Neural cell (in vitro differentiated cells): ENCODE measurements around the gene MYRF. TPM values are rescaled to one million over a fixed set of nuclear protein-coding genes. Genes with fewer than 3 reads are reported as not detected.

Source experiments
- H2AFZ ChIP-seq: fragments of 200-600, 300-800 bp; sonication (generic), shearing (Covaris generic); 2 replicates; pipeline ENCODE4 v1.6.0; 2014; ENCODE audit warnings: low read depth, mild to moderate bottlenecking, antibody characterized with exemption, low read length, moderate library complexity
- H3F3A ChIP-seq: fragments of 200-600 bp; shearing (Covaris generic); 2 replicates; pipeline ENCODE4 v1.6.1; 2016; ENCODE audit warnings: mild to moderate bottlenecking, moderate library complexity, mixed read lengths, antibody characterized with exemption, low read length; ENCODE audit not compliant: insufficient read depth, poor library complexity, severe bottlenecking
- H3K27ac ChIP-seq: fragments of 200-600, 300-800 bp; sonication (generic), shearing (Covaris generic); 2 replicates; pipeline ENCODE4 v1.5.1; 2014; ENCODE audit warnings: mild to moderate bottlenecking, low read length, moderate library complexity
- H3K27me3 ChIP-seq: fragments of 300-800, 200-600 bp; sonication (generic), shearing (Covaris generic); 2 replicates; pipeline ENCODE4 v1.6.0; 2014; ENCODE audit warnings: mild to moderate bottlenecking, low read depth, low read length, moderate library complexity; ENCODE audit not compliant: insufficient read depth
- H3K36me3 ChIP-seq: fragments of 300-800, 200-600 bp; sonication (generic), shearing (Covaris generic); 2 replicates; pipeline ENCODE4 v1.5.1; 2014; ENCODE audit warnings: mild to moderate bottlenecking, antibody characterized with exemption, low read length, moderate library complexity; ENCODE audit not compliant: insufficient read depth
- H3K4me2 ChIP-seq: fragments of 300-800, 200-600 bp; sonication (generic), shearing (Covaris generic); 2 replicates; pipeline ENCODE4 v1.6.0; 2014; ENCODE audit warnings: mild to moderate bottlenecking, low read length
- H3K4me3 ChIP-seq: fragments of 300-800, 200-600 bp; sonication (generic), shearing (Covaris generic); 2 replicates; pipeline ENCODE4 v1.5.1; 2014; ENCODE audit warnings: mild to moderate bottlenecking, low read length, moderate library complexity
- H3K79me2 ChIP-seq: fragments of 200-600 bp; shearing (Covaris generic); replicated peaks from 2 replicates; pipeline ENCODE4 v1.6.0; 2014; ENCODE audit warnings: mild to moderate bottlenecking, low read length, moderate library complexity; ENCODE audit not compliant: insufficient read depth
- H3K9ac ChIP-seq: fragments of 300-800, 200-600 bp; sonication (generic), shearing (Covaris generic); 2 replicates; pipeline ENCODE4 v1.6.1; 2016; ENCODE audit warnings: mild to moderate bottlenecking, low read length, mixed read lengths
- H3K9me2 ChIP-seq: fragments of 200-600 bp; shearing (Covaris generic); 2 replicates; pipeline ENCODE4 v1.6.1; 2016; ENCODE audit warnings: mild to moderate bottlenecking, low read length, mixed read lengths; ENCODE audit not compliant: insufficient read depth
- H3K9me3 ChIP-seq: fragments of 200-600, 300-800 bp; sonication (generic), shearing (Covaris generic); 2 replicates; pipeline ENCODE4 v1.6.1; 2016; ENCODE audit warnings: mild to moderate bottlenecking, mixed run types, low read length, moderate library complexity, mixed read lengths
- H4K20me1 ChIP-seq: fragments of 200-600 bp; shearing (Covaris generic); 2 replicates; pipeline ENCODE4 v1.6.1; 2016; ENCODE audit warnings: mild to moderate bottlenecking, mixed run types; ENCODE audit not compliant: insufficient read depth
- EP300 ChIP-seq: fragments of 450-650 bp; conservative IDR thresholded peaks from 2 replicates; pipeline ENCODE4 v1.6.1; 2014; ENCODE audit warnings: antibody characterized with exemption, mild to moderate bottlenecking, moderate library complexity; ENCODE audit not compliant: poor library complexity, severe bottlenecking
- EZH2 ChIP-seq: fragments of 200-600, 300-800 bp; shearing (Covaris generic), sonication (generic); IDR thresholded peaks from 2 replicates; pipeline ENCODE4 v1.6.1; 2014; ENCODE audit warnings: antibody characterized with exemption, low read length, borderline replicate concordance, mild to moderate bottlenecking; ENCODE audit not compliant: insufficient read depth, poor library complexity, severe bottlenecking
- MXI1 ChIP-seq: fragments of 450-650 bp; conservative IDR thresholded peaks from 2 replicates; pipeline ENCODE4 v1.6.1; 2014; ENCODE audit warnings: antibody characterized with exemption, mild to moderate bottlenecking; ENCODE audit not compliant: poor library complexity, severe bottlenecking
- POLR2AphosphoS5 ChIP-seq: IDR thresholded peaks from 2 replicates; pipeline ENCODE4 v1.6.1; 2012
- RAD21 ChIP-seq: fragments of 450-650 bp; conservative IDR thresholded peaks from 2 replicates; pipeline ENCODE4 v1.6.1; 2014; ENCODE audit warnings: antibody characterized with exemption, mild to moderate bottlenecking, moderate library complexity
- SMC3 ChIP-seq: fragments of 450-650 bp; conservative IDR thresholded peaks from 2 replicates; pipeline ENCODE4 v1.6.1; 2014; ENCODE audit warnings: antibody characterized with exemption, mild to moderate bottlenecking, moderate library complexity; ENCODE audit not compliant: poor library complexity
- TAF1 ChIP-seq: IDR thresholded peaks from 2 replicates; pipeline ENCODE4 v1.6.1; 2012; ENCODE audit warnings: low read depth
- polyA plus RNA-seq: library from polyadenylated mRNA; depleted of rRNA; stranded (reverse); fragments of >200 nt; gene quantifications from 2 replicates; pipeline ENCODE4 v1.2.3, GENCODE V29; 2014
- TF ChIP-seq, protein P1 (sequence below): IDR thresholded peaks from 2 replicates; pipeline ENCODE4 v1.6.1; 2012; ENCODE audit warnings: borderline replicate concordance
- TF ChIP-seq, protein P2 (sequence below): fragments of 450-650 bp; IDR thresholded peaks from 2 replicates; pipeline ENCODE4 v1.5.1; 2014; ENCODE audit warnings: antibody characterized with exemption, mild to moderate bottlenecking, moderate library complexity; ENCODE audit not compliant: poor library complexity, severe bottlenecking

MYRF gene
- polyA plus RNA-seq, 1 donor from 2014 or later = 0.16 TPM

- Histone ChIP-seq H3K79me2 (peaks cover 48% of the 10 kb centered on the region), H3K9ac (peak within 1 kb of the TSS; percentile 100), H2AFZ (peak within 1 kb of the TSS; percentile 65)
Observed at GRCh38 chr11:61827571-61828378, 75.3 kb downstream of the MYRF start, which contains the start of gene FADS2. Gene FADS2 (plus strand): TSS chr11:61828300. CDS start chr11:61828391, 91 bp downstream.

GRCh38 chr11:61828379-61828628 lies 75.9 kb downstream of the MYRF start:
- H3K27me3 ChIP-seq = no peaks in the 10 kb centered on the region
- H2AFZ ChIP-seq = peak overlapping the region; percentile 65
- no peaks in the 10 kb centered on the region for H3K9me3 ChIP-seq
- H3K4me2 ChIP-seq = peak overlapping the region; percentile 24
- H4K20me1 ChIP-seq = peaks cover 8% of the 10 kb centered on the region
- H3K9me2 ChIP-seq = no peaks in the 10 kb centered on the region
- peak overlapping the region; percentile 100 for H3K27ac ChIP-seq
- TF ChIP-seq MXI1 = no peak
- TF ChIP-seq, protein P1, sequence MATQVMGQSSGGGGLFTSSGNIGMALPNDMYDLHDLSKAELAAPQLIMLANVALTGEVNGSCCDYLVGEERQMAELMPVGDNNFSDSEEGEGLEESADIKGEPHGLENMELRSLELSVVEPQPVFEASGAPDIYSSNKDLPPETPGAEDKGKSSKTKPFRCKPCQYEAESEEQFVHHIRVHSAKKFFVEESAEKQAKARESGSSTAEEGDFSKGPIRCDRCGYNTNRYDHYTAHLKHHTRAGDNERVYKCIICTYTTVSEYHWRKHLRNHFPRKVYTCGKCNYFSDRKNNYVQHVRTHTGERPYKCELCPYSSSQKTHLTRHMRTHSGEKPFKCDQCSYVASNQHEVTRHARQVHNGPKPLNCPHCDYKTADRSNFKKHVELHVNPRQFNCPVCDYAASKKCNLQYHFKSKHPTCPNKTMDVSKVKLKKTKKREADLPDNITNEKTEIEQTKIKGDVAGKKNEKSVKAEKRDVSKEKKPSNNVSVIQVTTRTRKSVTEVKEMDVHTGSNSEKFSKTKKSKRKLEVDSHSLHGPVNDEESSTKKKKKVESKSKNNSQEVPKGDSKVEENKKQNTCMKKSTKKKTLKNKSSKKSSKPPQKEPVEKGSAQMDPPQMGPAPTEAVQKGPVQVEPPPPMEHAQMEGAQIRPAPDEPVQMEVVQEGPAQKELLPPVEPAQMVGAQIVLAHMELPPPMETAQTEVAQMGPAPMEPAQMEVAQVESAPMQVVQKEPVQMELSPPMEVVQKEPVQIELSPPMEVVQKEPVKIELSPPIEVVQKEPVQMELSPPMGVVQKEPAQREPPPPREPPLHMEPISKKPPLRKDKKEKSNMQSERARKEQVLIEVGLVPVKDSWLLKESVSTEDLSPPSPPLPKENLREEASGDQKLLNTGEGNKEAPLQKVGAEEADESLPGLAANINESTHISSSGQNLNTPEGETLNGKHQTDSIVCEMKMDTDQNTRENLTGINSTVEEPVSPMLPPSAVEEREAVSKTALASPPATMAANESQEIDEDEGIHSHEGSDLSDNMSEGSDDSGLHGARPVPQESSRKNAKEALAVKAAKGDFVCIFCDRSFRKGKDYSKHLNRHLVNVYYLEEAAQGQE = peak; percentile 41
- no peak for TF ChIP-seq RAD21
- H3K4me3 ChIP-seq = peak overlapping the region; percentile 100
- no peaks in the 10 kb centered on the region for H3K36me3 ChIP-seq
- H3K79me2 ChIP-seq = peaks cover 53% of the 10 kb centered on the region
- peaks cover 8% of the 10 kb centered on the region for H3F3A ChIP-seq
- peak overlapping the region; percentile 100 for H3K9ac ChIP-seq

More at GRCh38 chr11:61827571-61828378, 75.3 kb downstream of the MYRF start, which contains the start of gene FADS2:
- Histone ChIP-seq H3K4me3 (peak within 1 kb of the TSS; percentile 100), H3K9me3 (no peaks in the 10 kb centered on the region), H3K4me2 (peak within 1 kb of the TSS; percentile 98), H3F3A (peaks cover 8% of the 10 kb centered on the region), H3K27me3 (no peaks in the 10 kb centered on the region), H3K27ac (peak within 1 kb of the TSS; percentile 100), H3K9me2 (no peaks in the 10 kb centered on the region), H4K20me1 (peaks cover 8% of the 10 kb centered on the region), H3K36me3 (no peaks in the 10 kb centered on the region)
- TF ChIP-seq POLR2AphosphoS5 (peak; percentile 76), MXI1 (peak; percentile 17), EZH2 (no peak), SMC3 (peak; percentile 12), RAD21 (no peak), TAF1 (peak; percentile 61), EP300 (peak; percentile 59)
- TF ChIP-seq, protein P1 = peak; percentile 82
- TF ChIP-seq, protein P2, sequence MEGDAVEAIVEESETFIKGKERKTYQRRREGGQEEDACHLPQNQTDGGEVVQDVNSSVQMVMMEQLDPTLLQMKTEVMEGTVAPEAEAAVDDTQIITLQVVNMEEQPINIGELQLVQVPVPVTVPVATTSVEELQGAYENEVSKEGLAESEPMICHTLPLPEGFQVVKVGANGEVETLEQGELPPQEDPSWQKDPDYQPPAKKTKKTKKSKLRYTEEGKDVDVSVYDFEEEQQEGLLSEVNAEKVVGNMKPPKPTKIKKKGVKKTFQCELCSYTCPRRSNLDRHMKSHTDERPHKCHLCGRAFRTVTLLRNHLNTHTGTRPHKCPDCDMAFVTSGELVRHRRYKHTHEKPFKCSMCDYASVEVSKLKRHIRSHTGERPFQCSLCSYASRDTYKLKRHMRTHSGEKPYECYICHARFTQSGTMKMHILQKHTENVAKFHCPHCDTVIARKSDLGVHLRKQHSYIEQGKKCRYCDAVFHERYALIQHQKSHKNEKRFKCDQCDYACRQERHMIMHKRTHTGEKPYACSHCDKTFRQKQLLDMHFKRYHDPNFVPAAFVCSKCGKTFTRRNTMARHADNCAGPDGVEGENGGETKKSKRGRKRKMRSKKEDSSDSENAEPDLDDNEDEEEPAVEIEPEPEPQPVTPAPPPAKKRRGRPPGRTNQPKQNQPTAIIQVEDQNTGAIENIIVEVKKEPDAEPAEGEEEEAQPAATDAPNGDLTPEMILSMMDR = peak; percentile 32
